Aorta (tissue), 5 donors: ENCODE data around the gene MRPS6. TPM values are rescaled to one million over a fixed set of nuclear protein-coding genes. Genes with fewer than 3 reads are reported as not detected.
A peak's percentile ranks its signal among the peaks of the same experiment; 100 is the strongest.

Experiments
- ATAC-seq: fragments of 200-7000 bp; cut with Tn5 transposase; one replicate; pipeline ENCODE4 v1.9.1; 2022; ENCODE audit warnings: moderate library complexity; ENCODE audit not compliant: low FRiP score
- DNase-seq, 2 donors: peaks; one replicate each; pipeline ENCODE4 v3.0.0-alpha.2; 2020
- H3K27ac ChIP-seq, 2 donors: one replicate each; pipeline ENCODE4 v1.5.1; 2013; ENCODE audit warnings: low read length in 2 of 2, mild to moderate bottlenecking in 2 of 2, moderate library complexity in 2 of 2, control low read depth in 1 of 2, inconsistent platforms in 1 of 2, low read depth in 1 of 2
- H3K27me3 ChIP-seq, 2 donors: one replicate each; pipeline ENCODE4 v1.6.1; 2013; ENCODE audit warnings: control low read depth in 1 of 2, low read length in 1 of 2, mild to moderate bottlenecking in 1 of 2, moderate library complexity in 1 of 2; ENCODE audit not compliant: insufficient read depth in 2 of 2, control insufficient read depth in 1 of 2
- H3K36me3 ChIP-seq, 2 donors: one replicate each; pipeline ENCODE4 v1.6.1; 2013; ENCODE audit warnings: control low read depth in 1 of 2, low read length in 1 of 2, mild to moderate bottlenecking in 1 of 2; ENCODE audit not compliant: insufficient read depth in 2 of 2, control insufficient read depth in 1 of 2
- H3K4me1 ChIP-seq, 2 donors: one replicate each; pipeline ENCODE4 v1.6.1; 2013; ENCODE audit warnings: low read length in 2 of 2, control low read depth in 1 of 2, mild to moderate bottlenecking in 1 of 2, moderate library complexity in 1 of 2; ENCODE audit not compliant: insufficient read depth in 2 of 2, control insufficient read depth in 1 of 2
- H3K4me3 ChIP-seq, 2 donors: one replicate each; pipeline ENCODE4 v1.5.1; 2013; ENCODE audit warnings: low read length in 2 of 2, control low read depth in 1 of 2, mild to moderate bottlenecking in 1 of 2
- H3K9me3 ChIP-seq: one replicate; pipeline ENCODE4 v1.6.1; 2013; ENCODE audit warnings: mild to moderate bottlenecking, low read length; ENCODE audit not compliant: control insufficient read depth
- WGBS, 2 donors: extraction: QIAGEN DNeasy Blood & Tissue Kit; methylation state at CpG; one replicate each; pipeline ENCODE4 v1.1.7; 2013; 5-methylcytosine and 5-hydroxymethylcytosine counted together
- intact Hi-C, 2 donors: fragments of 100-400 bp; cut with DNase I; formaldehyde crosslinking; loops; one replicate each; pipeline versions ENCODE4 v1.14.2 to v1.15.0; 2022
- polyA plus RNA-seq, 2 donors: library from polyadenylated mRNA; stranded (reverse); fragments of 200-250 nt; gene quantifications; one replicate each; pipeline ENCODE4 v1.2.3, GENCODE V29; 2013
- total RNA-seq, 2 donors: library from RNA; stranded (reverse); fragmentation: NEBNext Ultra II Directional; extraction: Animal tissue kit (Norgen Biotek cat#: 25700); gene quantifications; one replicate each; pipeline ENCODE4 v1.2.1, GENCODE V29; 2021
- donor health status: healthy with polysubstance abuse.
- donor health status: Bipolar disorder and iron deficiency.
- donor health status: DM: no; HTN: no; CAD: no.
- donor health status: DM: no; HTN: no; CAD: no.
- donor health status: DM: yes; HTN: yes; CAD: no.

Gene MRPS6
- total and polyA plus RNA-seq, 4 donors, result 78.4 to 137 (median 106) TPM

DNA sequence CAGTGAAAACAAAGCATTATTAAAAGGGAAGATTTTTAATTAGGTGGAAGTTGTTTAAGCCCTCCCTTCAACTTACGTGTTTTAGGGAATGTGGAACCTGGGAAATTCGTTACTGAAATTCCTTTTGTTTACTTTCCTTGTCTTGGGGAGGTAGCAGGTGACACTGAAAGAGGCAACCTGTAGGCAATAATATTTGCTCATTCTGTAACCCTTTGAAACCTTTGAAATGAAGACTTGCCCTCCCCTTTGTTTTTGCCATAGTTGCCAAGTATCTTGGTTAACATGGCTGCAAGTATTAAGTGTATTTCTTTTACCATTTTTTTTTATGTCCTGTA lies 1.7 kb downstream of the MRPS6 start:
- no peak overlapping the region for H3K27ac ChIP-seq
- peaks cover 0 to 9% of the 10 kb centered on the region in 2 donors for H3K4me1 ChIP-seq
- DNase-seq (no peak), ATAC-seq (no peak)
- H3K27me3 ChIP-seq, result no peaks in the 10 kb centered on the region
- intact Hi-C loops, result loop anchor here (2.0 to 10.0 kb wide), 3 partner anchors 50 to 150 kb away; no protein-coding TSS in a partner anchor
- WGBS, 2 donors, result 11 to 12% methylated on average over 2 of the region's 2 CpGs
- no peaks in the 10 kb centered on the region for H3K9me3 ChIP-seq
- H3K36me3 ChIP-seq, result no peaks in the 10 kb centered on the region
- peak overlapping the region; percentile 93 to 100 for H3K4me3 ChIP-seq

DNA sequence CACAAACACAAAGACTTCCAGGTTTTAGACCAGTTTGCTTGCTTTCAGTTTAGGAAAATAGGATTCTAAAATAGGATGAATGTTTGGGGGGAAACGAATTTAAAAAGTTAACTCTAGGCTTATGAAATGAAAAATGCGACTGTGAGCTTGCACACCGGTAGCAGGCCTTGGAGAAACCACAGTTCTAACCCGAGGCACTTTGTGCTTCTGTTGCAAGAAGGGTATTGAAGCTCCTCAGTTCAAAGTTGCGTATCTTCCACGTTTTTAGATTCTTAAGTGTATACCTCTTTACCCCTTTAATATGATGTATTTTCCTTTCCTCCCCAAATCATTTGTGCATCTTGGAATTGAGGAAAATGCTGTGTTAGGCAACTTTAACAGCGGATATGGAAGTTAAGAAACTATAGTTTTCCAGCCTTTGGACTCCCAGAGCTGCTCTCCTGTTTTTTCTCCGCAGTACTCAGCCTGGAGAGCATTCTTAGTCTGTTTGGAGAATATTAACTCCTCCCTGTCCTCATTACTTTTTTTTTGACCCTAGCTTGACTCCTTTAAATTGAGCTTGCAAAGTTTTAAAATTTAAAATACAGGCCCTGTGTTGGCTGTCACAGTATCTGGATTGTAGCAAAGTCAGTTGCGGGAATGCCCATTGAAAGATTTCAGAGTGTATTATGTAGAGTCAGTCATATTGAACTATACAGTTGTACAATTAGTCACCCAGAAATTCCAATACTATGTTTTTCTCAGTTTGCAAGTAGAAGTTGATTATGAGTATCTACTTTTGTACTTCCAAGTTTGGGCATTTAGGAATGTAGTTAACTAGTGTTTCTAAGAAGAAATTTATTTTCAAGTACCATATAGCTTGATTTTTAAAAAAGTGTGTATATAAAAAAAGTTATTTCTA lies 2.6 kb downstream of the MRPS6 start:
- Histone ChIP-seq H3K9me3 (no peaks in the 10 kb centered on the region), H3K27ac (no peak overlapping the region), H3K36me3 (no peaks in the 10 kb centered on the region), H3K4me3 (peak overlapping the region; percentile 93 to 100), H3K4me1 (peaks cover 0 to 10% of the 10 kb centered on the region in 2 donors), H3K27me3 (no peaks in the 10 kb centered on the region)
- no peak for DNase-seq
- WGBS, 2 donors, result 12 to 19% methylated on average over 9 of the region's 9 CpGs
- intact Hi-C loops, result loop anchor here (2.0 to 10.0 kb wide), 3 partner anchors 49 to 151 kb away; no protein-coding TSS in a partner anchor
- ATAC-seq, result no peak

DNA sequence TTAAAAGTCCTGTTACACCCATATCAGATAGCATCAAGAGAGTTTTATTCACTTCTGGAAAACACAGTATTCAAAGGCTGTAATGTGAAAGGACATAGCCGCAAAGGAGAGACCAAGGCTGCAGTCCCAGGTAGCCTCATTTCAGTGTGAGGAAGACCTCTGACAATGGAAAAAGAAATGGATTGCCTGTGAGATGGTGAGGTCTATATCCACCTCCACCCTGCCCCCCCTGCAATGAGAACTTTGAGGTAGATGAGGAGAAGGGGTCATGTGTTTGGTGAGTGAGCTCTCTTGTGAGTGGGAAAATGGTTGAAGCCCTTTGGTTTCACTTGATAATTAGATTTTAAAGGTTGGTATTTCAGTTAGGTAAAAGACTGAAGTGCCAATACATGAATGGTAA lies 3.5 kb downstream of the MRPS6 start:
- ATAC-seq, result no peak
- peaks cover 0 to 12% of the 10 kb centered on the region in 2 donors for H3K4me1 ChIP-seq
- no peaks in the 10 kb centered on the region for H3K9me3 ChIP-seq
- DNase-seq, result no peak
- no peak overlapping the region for H3K27ac ChIP-seq
- H3K36me3 ChIP-seq, result no peaks in the 10 kb centered on the region
- peak overlapping the region; percentile 29 to 40 for H3K4me3 ChIP-seq
- 84 to 88% methylated on average over 1 of the region's 1 CpG for WGBS, 2 donors
- intact Hi-C loops, result loop anchor here (5.0 to 10.0 kb wide), 2 partner anchors 48 to 125 kb away; no protein-coding TSS in a partner anchor
- no peaks in the 10 kb centered on the region for H3K27me3 ChIP-seq

DNA sequence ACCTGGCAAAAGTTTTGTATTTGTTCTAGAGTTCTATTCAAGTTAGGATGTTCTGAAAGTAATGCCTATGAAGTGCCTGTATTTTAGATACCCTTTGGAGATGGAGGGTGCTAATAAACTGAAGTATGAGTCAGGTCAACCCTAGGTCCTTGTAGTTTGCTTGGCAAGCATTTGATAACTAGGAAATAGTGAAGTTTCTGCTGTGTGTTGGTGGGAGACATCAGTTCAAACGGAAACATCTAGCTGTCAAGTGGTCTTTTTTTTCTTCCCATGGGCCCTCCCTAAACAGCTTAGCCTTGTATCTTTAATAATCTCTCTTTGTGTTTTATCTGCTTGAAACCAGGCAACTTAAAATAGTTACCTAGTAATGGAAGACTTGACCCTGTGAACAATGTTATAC lies 4.5 kb downstream of the MRPS6 start:
- Histone ChIP-seq H3K4me3 (peak overlapping the region in 1 of 2 donors; percentile 41), H3K4me1 (peaks cover under 1 to 21% of the 10 kb centered on the region in 2 donors), H3K9me3 (no peaks in the 10 kb centered on the region), H3K27me3 (no peaks in the 10 kb centered on the region), H3K27ac (peak overlapping the region in 1 of 2 donors; percentile 57), H3K36me3 (peaks cover 0 to 3% of the 10 kb centered on the region in 2 donors)
- intact Hi-C loops, result loop anchor here (5.0 to 10.0 kb wide), 2 partner anchors 47 to 124 kb away; no protein-coding TSS in a partner anchor
- DNase-seq (no peak), ATAC-seq (no peak)
- WGBS, 2 donors, result 26 to 36% methylated on average over 1 of the region's 1 CpG

DNA sequence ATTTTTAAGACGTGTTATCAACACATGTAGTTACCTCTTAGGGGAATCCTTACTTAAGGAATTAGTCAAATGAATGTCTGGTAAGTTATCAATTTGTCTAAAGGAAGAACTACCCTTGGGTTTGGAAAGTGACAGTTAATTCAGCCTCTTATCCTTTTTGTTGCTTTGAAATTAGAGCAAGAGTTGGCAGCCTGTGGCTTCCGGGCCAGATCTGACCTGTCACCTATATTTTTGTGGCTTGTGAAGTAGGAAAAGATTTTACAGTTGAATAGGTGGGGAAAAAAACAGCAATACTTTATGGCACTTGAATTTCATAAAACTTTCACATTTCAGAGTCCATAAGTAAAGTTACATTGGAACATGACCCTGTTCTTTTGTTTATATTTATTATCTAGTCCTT lies 5.5 kb downstream of the MRPS6 start:
- Histone ChIP-seq H3K27ac (no peak overlapping the region), H3K4me1 (peaks cover 6 to 27% of the 10 kb centered on the region in 2 donors)
- intact Hi-C loops, result loop anchor here (5.0 to 10.0 kb wide), 2 partner anchors 46 to 123 kb away; no protein-coding TSS in a partner anchor

DNA sequence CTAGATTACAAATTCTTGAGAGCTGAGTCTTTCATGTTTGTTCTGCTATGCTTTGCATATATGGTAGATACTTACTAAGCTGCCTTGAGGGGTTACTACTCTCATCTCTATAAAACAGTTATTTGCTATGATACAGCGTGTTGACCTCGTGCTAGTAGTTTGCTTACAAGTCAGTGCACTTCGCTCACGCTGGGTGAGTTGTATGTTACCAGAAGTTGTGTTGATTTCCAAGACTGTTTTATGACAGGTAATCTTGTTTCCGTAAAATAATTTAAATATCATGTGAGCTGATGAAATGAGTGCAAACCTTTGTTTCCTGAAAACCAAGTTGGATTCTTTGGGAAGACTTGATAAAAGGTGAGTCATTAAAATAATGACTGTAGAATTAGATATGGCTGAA lies 7.3 kb downstream of the MRPS6 start:
- H3K27me3 ChIP-seq, result no peaks in the 10 kb centered on the region
- peaks cover 6 to 27% of the 10 kb centered on the region in 2 donors for H3K4me1 ChIP-seq
- H3K27ac ChIP-seq, result no peak overlapping the region
- no peaks in the 10 kb centered on the region for H3K9me3 ChIP-seq
- DNase-seq (no peak), ATAC-seq (no peak)
- no peak overlapping the region for H3K4me3 ChIP-seq
- intact Hi-C loops, result no loop called here
- WGBS, 2 donors, result 95% methylated on average over 5 of the region's 5 CpGs
- H3K36me3 ChIP-seq, result peaks cover 0 to 4% of the 10 kb centered on the region in 2 donors

More for the DNA sequence above, 5.5 kb downstream of the MRPS6 start:
- peaks cover 0 to 4% of the 10 kb centered on the region in 2 donors for H3K36me3 ChIP-seq
- ATAC-seq (no peak), DNase-seq (no peak)
- H3K4me3 ChIP-seq, result no peak overlapping the region
- WGBS, 2 donors, result 37 to 48% methylated on average over 2 of the region's 2 CpGs
- H3K9me3 ChIP-seq, result no peaks in the 10 kb centered on the region
- no peaks in the 10 kb centered on the region for H3K27me3 ChIP-seq

DNA sequence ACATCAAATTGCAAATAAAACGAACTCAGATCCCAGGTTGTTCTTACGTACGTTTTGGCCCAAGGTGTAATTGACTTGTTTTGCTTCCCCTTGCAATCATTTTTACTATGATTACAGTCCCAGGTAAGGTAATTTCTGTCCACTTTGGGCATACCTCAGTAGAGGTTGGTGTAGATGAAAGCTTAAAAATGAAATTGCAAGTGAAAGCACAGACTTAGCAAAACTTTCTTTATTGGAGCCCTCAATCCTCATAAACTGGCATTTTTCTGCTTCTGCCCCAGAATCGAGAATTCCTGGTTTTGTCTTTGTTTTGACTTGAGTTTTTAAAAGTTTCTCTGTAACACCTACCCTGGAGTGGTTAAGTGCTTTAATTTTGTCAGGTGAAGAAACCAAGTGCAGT lies 9.4 kb downstream of the MRPS6 start:
- peaks cover 2 to 4% of the 10 kb centered on the region in 2 donors for H3K36me3 ChIP-seq
- peaks cover 9 to 30% of the 10 kb centered on the region in 2 donors for H3K4me1 ChIP-seq
- intact Hi-C loops, result no loop called here
- no peaks in the 10 kb centered on the region for H3K27me3 ChIP-seq
- H3K27ac ChIP-seq, result peak overlapping the region in 1 of 2 donors; percentile 14
- DNase-seq, result no peak
- WGBS, 2 donors, result 57 to 69% methylated on average over 4 of the region's 4 CpGs
- no peak overlapping the region for H3K4me3 ChIP-seq
- ATAC-seq, result no peak
- H3K9me3 ChIP-seq, result no peaks in the 10 kb centered on the region

DNA sequence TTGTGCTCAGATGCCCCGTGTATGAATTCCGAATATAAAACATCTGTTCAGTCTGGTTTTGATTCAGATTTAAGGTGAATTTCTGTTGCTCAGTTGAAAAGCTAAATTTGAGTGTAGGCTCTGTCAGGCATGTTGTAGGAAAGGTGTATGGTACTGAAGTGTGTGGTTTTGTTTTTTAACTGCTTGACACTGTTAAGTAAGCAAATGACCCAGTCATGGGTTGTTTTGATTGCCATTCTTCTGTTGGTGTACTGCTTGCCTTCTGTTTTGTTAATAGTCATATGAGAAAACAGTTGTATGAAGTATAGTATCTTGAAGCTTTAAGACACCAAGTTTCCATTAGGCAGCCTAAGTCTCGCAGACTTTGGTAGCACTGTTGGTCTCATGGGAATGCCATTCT lies 10.0 kb downstream of the MRPS6 start:
- Histone ChIP-seq H3K27me3 (no peaks in the 10 kb centered on the region), H3K9me3 (no peaks in the 10 kb centered on the region), H3K4me3 (no peak overlapping the region), H3K4me1 (peaks cover 10 to 26% of the 10 kb centered on the region in 2 donors), H3K36me3 (peaks cover 2 to 4% of the 10 kb centered on the region in 2 donors), H3K27ac (peak overlapping the region in 1 of 2 donors; percentile 14)
- 34 to 51% methylated on average over 3 of the region's 3 CpGs for WGBS, 2 donors
- ATAC-seq (no peak), DNase-seq (no peak)
- intact Hi-C loops, result no loop called here
